SW 1271 (cell line): ENCODE data around the gene DIPK1A.

ENCODE experiments used
- DNase-seq, 2 experiments: peaks; one replicate each; lab custom pipeline; 2025; lab: John Stamatoyannopoulos, UW

DIPK1A gene

DNA sequence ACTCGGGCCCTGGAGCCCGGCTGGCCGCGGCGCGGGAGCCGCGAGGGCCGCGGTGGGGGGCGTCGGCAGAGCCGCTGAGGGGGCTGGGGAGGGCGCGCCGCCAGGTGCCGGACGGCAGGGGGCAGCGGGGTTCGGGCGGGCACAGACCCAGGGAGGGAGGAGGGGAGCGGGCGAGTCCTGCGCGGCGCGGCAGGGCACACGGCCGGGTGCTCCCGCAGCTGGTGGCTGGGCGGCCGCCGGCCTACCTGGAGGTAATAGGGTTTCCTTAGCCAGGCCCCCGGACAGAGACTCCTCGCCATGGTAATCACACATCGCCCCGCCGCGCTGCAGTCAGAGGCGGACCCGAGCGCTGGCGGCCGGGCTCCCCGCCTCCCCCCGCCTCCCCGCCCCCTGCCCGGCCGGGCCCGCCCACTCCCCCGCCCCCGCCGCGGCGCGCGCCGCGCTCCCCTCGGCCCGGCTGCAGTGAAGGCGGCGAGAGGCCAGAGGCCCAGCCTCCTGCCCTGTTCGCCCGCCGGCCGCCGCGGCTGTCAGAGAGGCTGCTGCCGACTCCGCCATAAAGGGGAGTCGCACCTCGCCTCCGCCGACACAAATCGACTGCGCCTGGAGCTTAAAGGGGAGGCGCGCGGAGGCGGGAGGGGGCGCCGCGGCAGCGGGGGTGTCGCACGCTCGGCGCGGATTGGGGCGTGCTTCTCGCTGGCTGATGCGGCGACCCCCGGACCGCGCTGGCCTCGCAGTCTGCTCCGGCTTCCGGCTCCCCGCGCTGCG lies at the start of gene DIPK1A:
Gene DIPK1A, minus strand, starts transcription at position 332 of the 765 bp plus-strand sequence. Its CDS starts 33 bp downstream, at position 299.
- DNase-seq, result peak; percentile 22 to 52

DNA sequence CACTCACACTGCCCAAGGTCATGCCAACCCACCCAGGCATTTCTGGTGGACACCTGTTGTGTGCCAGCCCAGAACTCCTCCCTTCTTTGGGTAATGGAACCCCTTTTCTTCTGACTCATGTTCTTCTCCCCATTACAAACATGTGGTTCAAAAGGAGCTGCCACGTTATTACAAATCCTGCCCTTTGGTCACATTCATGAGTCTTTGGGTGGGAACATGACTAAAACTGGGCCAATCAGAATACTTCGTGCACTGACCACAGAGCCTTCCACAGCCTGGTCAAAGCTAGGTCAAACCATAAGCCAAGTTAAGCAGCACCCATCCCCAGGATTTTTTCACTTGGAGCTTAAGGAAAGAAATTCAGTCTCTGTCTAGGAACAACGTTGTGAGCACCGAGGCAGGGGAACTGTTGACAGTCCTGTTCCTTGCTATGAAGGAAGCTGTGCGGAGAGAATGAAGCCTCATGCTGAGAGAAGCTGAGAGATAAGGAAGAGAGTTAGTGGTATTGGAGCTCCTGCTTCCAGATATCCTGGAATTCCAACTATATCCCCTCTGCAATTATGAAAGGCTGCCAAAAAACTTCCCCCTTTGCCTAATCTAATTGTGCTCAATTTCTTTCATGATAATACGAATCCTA lies 46.8 kb upstream of the DIPK1A start:
- no peak for DNase-seq

DNA sequence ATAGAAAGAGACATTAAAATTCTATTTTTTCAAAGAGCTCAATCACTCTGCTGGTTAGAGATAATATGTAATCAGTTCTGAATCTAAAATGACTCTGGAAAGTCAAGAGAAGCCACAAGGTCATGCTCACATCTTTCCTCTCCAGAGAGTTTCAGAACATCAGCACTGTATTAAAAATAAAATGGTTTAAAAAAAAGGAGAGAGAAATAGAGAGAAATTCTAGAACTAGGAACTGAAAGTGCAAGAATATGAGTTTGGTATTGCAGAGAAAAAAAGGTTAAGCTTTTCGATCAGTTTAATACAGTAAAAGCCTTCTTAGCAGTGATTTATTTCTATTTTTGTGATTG lies 44.0 kb upstream of the DIPK1A start:
- DNase-seq, result no peak

DNA sequence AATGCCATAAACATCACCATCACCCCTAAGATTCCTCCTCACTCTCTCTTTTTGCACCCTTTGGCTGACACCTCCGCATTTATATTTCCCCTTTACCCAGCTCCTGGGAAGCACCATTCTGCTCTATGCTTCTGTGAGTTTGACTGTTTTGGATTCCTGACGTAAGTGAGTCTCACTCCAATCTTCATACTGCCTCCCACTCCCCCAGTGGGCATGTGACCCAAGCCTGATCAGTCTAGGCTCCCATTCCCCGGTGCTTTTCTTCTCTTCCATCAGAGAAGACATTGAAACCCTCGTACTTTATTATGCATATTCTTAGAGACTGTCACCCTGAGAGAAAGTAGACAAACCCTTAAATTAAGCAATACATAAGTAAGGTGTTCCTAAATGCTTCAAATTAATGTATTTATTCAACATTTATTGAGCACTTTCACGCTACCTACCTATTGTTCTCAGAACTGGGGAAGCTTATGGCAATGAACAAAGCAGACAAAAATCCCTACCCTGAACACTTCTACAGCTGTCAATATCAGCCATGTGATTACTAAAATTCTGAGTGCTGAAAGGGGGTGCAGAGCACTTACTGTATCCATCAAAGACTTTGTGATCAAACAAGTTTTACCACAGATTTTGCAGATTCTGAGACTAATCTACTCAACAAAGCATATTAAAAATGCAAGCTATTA lies 43.4 kb upstream of the DIPK1A start:
- no peak for DNase-seq

DNA sequence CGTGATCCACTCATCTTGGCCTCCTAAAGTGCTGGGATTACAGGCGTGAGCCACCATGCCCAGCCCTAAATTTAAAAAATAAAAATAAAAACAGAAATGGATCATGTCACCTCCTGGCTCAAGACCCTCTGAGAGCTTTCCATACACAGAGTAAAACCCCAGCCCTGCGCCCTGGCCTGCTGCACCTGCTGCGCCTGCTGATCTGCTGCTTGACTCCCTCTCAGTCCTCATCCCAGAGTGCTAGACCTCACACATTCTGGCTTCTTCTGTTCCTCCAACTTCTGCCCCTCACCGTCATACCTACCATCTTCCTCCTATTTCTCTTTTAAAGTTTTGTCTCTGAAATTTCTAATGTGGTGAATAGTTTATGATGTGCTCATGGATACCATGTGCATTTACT lies 42.7 kb upstream of the DIPK1A start:
- DNase-seq, result no peak

DNA sequence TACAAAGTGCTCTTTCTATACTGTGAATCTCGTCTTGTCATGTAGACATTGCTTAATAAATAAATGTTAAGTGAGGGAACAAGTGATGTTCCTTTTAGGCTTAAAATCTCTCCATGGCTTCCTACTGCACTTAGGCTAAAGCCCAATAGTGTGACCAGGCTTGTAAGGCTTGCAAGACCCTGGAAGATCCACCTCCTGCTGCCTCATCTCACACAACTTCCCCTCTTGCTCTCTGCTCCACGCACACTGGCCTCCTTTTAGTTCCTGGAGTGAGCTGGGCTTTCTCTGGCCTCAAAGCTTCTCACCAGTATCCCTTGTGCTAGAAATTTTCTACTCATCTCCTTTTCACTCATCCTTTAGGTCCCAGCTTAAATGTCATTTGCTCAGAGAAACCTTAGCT lies 41.5 kb upstream of the DIPK1A start:
- no peak for DNase-seq

DNA sequence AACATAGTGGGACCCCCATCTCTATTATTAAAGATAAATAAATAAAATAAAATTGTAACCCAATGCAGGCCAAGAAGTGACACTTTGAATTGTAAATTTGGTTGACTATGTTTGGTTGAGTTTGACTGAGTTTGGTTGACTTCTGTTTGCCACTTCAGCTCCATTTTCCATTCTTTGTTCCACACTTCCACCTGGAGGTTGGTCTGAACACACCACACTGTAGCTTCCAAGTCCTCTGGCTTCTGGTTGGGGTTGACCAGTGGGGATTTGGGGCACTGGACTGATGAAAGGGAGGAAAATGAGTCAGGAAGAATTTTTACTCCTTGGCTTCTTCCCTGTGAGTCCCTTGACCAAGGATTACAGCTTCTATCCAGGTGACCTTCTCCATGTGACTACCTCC lies 40.6 kb upstream of the DIPK1A start:
- DNase-seq, result no peak

DNA sequence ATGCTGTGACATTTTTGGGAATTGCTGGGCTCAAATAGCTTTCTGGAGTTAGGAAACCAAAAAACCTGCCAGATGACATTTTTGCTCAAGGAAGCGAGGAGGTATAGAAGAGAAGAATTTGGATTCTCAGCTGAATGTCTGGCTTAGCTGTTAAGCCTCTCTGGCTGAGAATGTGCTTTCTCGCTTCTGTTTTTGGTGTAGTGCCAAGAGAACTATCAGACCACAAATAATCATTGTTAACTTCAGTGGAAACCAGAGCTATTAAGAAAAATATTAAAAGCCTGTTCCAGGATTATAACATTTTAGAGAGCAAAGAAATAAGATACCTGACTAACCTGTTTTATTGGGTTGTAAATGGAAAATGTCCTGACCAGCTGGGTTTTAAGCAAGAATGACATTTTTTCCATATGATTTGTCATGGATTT lies 39.5 kb upstream of the DIPK1A start:
- DNase-seq, result no peak

DNA sequence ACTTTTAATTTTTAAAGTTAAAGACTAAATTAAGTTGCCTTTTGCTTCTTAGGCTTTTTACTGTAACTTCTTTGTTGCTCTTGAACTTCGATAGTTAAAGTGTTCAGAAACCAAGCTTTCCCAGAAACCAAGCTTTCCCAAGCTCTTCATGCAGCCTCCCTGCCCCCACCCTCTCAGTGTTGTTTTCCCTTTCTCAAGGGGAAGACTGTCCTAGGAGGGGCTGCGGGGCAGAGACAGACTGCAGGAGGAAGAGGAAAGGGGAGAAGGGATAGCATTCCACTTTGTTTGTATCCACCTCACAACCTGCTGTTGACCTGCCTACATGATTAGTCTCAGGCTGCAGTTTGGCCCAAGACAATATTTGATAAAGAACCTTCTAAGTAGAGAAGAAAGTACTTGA lies 39.0 kb upstream of the DIPK1A start:
- DNase-seq, result no peak

DNA sequence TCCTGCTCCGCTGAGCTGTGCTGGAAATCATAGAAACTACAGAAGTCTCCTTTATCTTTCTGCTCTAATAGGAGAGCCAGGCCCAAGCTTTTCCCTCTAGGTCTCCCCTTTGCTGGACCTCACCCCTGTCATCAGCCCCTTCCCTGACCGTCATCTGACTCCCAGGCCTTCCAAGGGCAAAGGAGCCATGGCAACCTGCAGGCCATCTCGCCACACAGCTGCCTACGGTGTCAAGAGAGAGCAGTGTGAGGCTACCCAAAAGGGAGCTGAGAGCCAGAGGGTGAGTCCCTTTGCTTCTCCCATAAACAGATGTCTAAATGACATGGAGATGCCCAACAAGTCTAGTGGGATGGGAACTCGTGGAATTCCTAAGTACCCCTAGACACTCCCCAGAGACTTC lies 37.6 kb upstream of the DIPK1A start:
- no peak for DNase-seq

DNA sequence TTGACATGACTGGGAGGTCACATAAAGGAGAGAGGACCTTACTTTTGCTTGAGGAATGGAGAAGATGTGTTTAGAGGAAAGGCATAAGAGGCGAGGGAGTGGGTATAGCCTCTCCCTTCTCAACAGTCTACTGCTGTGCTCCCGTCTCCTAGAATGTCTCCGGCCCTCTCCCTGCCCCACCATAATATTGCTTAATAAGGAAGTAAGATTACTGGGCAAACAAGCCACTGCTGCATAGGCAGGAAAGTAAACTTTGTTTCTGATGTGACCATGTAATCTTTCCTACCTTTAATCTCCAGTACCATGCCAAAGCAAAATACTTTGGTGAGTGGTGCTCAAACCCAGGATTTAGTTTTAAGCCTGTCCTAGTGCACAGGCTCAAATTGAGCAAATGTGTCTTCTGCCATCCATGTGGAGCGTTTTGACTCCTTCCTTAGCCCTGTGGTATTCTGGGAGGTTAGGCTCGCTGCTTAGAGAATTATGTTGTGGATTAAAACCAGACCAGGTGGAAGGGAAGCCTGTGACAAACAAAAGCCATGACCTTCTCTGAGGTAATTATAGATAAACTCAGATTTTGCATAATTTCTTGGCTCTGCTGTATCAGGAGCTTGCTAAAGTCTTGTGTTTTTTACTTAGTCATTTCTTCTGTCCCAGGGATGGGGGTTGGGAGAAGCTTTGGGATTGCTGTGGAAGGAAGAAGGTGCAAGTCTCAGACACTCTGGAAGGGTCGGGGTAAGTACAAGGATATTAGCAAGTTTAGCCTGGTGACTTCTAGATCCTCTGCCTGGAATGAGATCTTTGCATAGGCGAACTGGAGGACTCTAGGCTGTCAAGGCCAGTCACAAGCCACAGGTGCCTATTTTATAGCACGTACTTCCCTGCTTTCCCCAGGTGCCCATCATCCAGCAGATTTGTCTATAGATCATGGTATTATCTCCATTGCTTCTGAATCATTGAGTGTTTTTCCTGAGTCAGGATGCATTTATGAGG lies 34.5 kb upstream of the DIPK1A start:
- no peak for DNase-seq

DNA sequence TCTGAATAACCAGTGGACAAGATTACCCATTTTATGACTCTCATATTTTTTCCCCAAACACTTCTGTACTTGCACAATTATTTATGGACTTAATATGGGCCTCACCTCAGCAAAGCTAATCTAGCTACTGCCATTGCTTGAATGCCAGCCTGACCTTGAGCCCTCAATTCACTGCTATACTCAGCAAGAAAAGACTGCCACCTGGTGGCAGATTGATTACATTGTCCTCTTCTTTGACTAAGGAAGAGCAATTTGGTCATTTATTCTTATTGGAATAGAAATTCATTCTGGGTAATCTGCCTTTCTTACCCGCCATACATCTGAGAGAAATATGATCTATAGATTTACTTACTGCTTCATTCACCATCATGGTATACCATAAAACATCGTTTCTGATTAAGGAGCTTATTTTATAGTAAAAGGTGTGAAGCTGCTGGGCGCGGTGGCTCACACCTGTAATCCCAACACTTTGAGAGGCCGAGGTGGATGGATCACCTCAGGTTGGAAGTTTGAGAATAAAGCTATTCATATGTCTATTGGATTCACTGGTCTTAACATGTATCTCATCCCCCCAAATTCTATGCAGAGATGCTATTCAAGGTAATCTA lies 32.9 kb upstream of the DIPK1A start:
- peak; percentile 25 to 42 for DNase-seq

DNA sequence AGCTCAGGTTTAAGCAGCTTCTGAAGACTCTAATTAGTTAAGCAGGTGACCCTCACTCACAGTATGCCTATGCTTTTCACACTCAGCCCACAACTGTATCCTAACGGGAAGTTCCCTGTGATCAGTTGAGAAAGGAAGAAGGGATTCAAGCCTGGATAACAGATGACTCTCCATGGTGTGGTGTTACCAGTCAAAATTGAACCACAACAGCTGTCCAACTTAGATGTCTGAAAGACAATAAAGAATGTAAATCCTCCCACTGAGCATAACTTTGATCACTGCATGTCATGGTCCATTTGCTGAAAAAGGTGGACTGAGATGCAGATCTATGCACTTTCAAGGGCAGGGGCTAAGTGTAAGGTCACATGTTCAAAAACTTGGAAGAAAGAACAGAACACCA lies 32.3 kb upstream of the DIPK1A start:
- DNase-seq, result no peak

DNA sequence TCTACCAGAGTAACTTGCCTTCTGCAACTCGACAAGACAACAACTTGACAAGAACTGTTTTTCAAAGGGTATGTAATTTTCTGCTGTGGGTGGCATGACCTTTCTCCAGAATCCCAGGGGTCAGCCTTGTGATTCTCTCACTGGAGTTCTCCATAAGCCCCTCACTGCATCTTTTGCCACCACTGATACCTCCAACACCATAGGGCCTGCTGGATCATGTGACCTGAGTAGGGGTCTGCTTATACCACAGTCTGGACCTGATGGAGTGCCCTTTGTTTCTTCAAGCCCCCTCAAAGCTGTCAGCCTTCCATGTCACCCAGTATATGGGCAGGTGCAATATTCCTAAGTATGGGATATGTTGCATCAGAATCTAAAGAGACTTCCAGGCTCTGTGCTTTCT lies 31.6 kb upstream of the DIPK1A start:
- DNase-seq, result no peak

DNA sequence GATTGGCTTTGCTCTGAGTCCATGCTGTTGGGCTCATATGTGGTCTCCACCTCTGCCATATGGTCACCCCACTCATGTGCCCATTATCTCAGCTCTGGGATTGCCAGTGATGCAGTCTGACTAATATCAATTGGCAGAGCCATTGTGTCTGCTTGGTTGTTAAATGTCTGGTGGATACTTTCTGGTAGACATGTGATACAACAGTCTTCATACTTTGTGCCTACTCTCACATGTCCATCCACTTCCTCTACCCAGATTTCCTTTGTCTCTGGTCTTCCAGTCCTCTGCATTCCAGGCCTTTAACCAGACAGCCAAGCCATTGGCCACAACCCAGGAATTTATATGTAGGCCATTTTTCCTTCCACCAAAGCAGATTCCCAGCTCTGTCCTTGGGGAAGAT lies 30.8 kb upstream of the DIPK1A start:
- no peak for DNase-seq

DNA sequence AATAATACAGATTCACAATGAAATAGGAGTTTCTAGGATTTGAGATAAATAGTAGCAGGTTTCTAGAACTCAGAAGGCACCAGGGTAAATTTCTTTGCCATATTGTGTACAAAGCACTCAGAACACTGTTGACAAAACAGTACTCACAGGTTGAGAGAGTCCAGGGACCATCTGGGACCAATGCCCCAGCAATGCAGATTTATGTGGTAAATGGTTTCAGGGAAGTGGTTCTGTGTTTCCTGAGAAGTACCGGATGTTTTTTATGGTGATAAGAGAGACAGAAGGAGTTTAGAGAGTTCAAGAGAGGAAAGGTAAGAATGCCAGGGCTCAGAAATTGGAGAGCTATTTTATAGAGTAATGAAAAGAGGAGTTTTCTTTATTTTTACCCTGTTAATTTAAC lies 29.6 kb upstream of the DIPK1A start:
- no peak for DNase-seq

DNA sequence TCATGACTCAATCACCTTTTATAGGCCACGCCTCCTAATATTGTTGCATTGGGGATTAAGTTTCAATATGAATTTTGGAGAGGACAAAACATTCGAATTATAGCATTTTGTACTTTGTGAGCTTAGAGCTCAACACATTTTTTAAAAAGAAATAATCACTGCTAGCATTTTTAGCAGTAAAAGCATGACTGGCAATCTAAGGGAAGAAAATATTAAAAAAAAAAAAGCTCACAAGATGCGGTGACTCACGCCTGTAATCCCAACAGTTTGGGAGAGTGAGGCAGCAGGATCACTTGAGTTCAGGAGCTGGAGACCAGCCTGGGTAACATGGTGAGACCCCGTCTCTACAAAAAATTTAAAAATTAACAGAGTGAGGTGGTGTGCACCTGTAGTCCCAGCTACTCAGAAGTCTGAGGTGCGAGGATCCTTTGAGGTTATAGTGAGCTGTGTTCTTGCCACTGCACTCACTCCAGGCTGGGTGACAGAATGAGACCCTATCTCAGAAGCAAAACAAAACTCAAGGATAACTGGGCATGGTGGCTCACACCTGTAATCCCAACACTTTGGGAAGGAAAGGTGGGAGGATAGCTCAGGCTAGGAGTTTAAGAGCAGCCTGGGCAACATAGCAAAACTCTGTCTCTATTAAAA lies 28.8 kb upstream of the DIPK1A start:
- DNase-seq, result no peak

DNA sequence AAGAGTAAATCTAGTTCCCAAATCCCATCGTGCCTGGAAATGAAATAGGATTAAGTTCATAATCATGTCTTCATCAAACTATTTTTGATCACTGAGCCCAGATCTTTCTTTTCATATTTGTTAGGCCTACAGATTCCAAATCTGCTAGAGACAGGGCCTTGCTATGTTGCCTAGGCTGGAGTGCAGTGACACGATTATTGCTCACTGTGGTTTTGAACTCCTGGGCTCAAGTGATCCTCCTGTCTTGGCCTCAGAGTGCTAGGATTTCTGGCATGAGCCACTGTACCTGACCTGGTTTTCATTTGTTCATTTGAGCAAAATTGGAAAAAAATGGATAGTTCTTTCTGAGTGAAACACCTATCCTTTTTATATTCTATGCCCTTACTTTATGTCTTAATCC lies 28.0 kb upstream of the DIPK1A start:
- DNase-seq, result no peak

DNA sequence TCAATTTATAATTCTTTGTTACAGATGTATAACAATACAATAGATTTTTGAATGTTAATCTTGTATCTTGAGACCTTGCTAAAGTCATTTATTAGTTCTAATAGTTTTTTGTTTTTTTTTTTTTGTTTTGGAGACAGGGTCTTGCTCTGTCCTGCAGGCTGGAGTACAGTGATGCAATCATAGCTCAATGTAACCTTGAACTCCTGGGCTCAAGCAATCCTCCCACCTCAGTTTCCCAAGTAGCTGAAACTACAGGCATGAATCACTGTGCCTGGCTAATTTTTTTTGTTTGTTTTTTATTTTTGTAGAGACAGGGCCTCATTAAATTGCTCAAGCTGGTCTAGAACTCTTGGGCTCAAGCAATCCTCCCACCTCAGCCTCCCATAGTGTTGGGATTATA lies 26.2 kb upstream of the DIPK1A start:
- DNase-seq, result no peak

DNA sequence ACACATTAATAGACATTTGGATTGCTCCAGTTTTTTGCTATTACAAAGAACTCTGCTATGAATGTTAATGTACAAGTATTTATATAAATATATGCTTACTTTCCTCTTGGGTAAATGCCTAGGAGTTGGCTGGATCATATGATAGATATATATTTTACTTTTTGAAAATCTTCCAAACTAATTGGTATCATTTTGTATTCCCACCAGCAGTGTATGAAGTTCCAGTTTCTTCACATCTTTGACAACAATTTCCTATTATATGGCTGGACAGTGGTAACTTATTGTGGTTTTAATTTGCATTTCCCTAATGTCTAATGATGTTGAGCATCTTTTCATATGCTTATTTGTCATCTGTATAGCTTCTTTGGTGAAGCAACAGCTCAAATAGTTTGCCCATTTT lies 23.8 kb upstream of the DIPK1A start:
- DNase-seq, result no peak
